ENCODE data around the gene ETV2.
"Not testable (repeated sequence)": the region's sequence is repeated elsewhere in the genome, so short reads cannot be mapped to it uniquely, and the experiment has no call there.

The ETV2 gene

DNA sequence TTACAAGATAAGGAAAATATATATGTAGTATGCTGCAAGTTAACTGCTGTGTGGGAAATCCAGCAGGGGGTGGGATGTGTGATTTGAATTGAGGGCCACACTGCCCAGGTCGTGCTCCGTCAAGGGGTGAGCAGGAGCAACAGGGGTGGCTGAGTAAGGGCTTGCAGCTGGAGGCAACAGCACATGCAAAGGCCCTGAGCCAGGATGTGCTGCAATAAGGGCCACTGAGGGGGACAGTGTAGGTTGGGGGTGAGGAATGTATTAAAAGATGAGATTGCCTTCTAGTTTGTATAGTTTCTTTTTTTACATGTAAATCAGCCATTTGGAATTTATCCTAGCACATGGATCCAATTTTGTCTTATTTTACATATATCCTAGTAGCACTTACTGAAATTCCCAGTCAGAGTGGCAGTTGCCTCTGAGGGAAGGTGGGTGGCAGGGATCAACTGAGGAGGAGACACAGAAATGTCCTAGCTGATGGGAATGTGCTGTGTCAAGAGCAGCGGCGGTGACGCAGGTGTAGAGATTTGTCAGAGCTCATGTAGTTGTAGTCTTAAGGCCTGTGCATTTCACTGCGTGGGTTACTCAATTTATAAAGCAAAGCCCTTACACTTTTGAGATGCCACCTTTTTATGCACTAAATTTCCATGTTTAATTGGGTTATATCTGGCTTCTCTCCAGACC lies 18.1 kb upstream of the ETV2 start:
- no peak for DNase-seq (ENCODE audit: low read depth in 4 of 4, low spot score in 1 of 4)

DNA sequence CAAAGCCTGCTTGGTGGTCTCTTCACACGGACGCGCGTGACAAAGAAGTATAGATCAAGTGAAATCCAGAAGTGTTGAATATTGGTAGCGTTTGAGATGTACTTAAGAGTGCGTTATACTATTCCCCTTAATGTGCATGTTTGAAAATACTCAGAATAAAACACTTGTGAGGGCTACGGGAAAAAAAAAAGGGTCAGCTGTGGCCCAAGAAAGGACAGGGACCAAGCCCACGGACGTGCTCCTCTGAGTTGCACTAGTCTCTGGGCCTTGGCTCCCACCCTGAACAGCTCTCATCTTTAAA lies 13.3 kb upstream of the ETV2 start:
- no peak for DNase-seq (ENCODE audit: low read depth in 4 of 4, low spot score in 1 of 4)

DNA sequence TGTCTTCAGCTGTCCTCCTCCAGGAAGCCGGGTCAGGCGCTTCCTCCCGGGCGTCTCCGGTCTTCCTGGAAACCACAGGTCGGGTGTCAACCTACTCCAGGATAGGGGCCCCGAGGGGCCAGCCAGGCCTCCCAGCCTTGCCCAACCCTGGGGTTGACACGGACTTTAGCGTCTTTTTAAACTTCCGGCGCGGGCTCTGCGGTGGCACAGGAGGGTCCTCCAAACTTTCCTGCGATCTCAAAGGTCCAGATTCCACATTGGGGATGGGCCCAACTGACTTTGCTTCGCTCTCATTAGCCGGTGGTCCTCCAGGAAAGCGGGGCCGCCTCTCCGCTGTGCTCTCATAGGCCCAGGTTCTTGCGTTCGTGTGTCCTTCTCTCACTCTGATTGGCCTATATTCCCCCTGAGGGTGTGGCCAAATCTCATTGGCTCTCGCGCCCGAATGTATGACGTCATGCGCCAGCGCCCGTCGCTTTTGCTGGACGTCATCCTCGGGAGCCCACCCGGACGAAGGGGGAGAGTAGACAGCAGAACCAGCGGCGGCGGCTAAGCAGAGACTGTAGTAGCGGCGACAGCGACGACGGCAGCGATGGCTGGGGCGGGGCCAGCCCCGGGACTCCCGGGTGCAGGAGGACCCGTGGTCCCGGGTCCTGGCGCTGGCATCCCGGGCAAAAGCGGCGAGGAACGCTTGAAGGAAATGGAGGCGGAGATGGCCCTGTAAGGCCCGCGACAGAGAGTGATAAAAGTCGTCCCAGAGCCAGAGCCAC lies 12.8 kb upstream of the ETV2 start, which contains the start of gene RBM42:
Gene RBM42, plus strand, starts transcription at position 472 of the 767 bp plus-strand sequence. Its CDS starts 118 bp downstream, at position 590.
- peak; percentile 85 to 94 (median 92) for DNase-seq (ENCODE audit: low read depth in 4 of 4, low spot score in 1 of 4)

DNA sequence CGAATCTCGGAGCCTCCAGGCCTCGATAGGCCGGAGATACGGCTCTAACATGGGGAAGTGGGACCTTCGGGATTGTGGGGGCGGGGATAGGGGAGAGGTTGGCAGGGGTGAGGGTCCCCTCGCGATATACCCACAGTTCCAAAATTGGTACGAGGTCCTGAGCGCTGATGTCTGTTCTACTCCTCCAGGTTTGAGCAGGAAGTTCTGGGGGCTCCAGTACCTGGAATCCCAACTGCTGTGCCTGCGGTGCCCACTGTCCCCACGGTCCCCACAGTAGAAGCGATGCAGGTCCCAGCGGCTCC lies 12.3 kb upstream of the ETV2 start:
- DNase-seq (ENCODE audit: low read depth in 4 of 4, low spot score in 1 of 4): no peak

DNA sequence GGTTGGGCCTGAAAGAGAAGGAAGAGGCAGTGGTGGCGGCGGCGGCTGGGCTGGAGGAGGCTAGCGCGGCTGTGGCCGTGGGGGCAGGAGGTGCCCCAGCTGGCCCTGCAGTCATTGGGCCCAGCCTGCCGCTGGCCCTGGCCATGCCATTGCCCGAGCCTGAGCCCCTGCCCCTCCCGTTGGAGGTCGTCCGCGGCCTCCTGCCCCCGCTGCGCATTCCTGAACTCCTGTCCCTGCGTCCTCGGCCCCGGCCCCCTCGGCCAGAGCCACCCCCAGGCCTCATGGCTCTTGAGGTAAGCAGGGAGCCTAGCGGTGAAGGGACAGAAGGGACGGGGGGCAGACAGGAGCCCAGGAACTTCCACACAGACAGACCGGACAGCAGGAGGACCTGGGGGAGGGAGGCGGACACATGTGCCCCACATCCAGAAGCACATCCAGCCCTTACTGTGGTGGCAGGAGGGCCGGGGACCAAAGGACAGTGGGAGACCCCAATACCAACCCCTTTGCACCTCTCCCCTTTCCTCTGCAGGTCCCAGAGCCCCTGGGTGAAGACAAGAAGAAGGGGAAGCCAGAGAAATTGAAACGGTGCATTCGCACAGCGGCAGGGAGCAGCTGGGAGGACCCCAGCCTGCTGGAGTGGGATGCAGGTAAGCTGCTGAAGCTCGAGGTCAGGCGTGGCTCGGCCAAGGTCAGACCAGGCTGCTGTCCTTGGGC lies 7.7 kb upstream of the ETV2 start:
- DNase-seq (ENCODE audit: low read depth in 4 of 4, low spot score in 1 of 4): no peak

DNA sequence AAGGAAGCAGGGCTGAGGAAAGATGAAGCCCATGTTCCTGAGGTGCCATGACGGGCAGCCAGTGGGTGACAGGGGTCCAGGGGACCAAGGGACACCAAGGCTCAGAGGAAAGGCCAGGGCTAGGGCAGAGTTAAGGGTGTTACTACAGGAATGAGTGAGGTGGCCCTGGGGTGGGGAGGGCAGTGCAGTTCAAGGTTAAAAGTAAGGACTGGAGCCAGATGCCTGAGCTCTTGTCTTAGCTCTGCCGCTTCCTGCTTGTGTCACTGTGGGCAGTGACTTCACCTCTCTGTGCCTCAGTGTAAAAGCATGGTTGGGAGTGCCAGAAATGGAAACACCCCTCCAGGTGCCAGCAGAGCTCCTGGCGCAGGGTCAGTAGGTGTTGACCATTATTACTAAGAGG lies 4.9 kb upstream of the ETV2 start:
- DNase-seq (ENCODE audit: low read depth in 4 of 4, low spot score in 1 of 4): no peak

DNA sequence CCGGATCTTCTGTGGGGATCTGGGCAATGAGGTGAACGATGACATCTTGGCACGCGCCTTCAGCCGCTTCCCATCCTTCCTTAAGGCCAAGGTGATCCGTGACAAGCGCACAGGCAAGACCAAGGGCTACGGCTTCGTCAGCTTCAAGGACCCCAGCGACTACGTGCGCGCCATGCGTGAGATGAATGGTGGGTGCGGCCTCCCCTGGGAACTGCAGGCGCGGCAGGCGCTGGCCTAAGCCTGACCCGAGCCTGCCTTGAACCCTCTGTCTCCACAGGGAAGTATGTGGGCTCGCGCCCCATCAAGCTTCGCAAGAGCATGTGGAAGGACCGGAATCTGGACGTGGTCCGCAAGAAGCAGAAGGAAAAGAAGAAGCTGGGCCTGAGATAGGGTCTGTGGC lies 4.4 kb upstream of the ETV2 start:
- no peak for DNase-seq (ENCODE audit: low read depth in 4 of 4, low spot score in 1 of 4)

DNA sequence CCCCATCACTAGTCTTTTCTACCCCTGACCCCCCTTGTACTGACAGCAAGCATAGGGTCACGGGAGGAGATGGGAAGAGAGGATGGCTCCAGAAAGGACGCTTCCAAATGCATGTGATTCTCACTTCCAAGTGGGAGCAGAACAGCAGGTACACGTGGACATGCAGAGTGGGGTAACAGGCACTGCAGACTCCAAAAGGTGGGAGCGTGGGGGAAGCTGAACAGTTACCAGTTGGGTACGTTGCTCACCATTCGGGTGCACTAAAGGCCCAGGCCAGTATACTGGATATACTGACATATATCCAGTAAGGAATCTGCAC lies 2.3 kb upstream of the ETV2 start:
- DNase-seq (ENCODE audit: low read depth in 4 of 4, low spot score in 1 of 4): no peak

DNA sequence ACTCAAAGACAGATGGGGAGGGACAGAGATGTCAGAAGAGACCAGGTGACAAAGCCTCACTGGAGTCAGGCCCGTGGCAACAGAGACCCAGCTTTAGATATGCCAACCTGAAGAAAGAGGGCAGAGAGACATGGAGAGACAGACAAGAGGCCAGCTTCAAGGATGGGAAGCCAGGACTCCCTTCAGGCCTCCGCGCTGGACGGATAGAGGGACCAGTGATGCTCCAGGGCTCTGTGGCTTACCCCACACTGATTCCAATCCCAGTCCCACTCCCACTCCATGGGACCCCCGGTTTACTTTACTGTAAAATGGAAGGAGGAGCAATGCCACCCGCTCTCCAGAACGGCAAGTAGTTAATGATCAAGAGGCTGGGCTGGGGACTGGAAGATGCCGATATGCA lies 1.7 kb upstream of the ETV2 start:
- no peak for DNase-seq (ENCODE audit: low read depth in 4 of 4, low spot score in 1 of 4)

DNA sequence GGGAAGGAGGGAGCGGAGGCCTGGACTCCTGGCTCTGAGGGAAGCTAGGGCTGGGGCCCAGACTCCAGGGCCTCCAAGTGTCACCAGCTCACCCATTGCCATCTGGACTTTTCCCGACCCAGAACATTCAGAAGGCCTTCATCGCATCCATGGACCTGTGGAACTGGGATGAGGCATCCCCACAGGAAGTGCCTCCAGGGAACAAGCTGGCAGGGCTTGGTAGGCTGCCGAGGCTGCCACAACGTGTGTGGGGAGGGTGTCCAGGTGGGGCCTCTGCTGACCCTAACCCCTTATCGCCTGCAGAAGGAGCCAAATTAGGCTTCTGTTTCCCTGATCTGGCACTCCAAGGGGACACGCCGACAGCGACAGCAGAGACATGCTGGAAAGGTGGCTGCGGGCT lies 767 bp downstream of the ETV2 start:
- DNase-seq (ENCODE audit: low read depth in 4 of 4, low spot score in 1 of 4): no peak

DNA sequence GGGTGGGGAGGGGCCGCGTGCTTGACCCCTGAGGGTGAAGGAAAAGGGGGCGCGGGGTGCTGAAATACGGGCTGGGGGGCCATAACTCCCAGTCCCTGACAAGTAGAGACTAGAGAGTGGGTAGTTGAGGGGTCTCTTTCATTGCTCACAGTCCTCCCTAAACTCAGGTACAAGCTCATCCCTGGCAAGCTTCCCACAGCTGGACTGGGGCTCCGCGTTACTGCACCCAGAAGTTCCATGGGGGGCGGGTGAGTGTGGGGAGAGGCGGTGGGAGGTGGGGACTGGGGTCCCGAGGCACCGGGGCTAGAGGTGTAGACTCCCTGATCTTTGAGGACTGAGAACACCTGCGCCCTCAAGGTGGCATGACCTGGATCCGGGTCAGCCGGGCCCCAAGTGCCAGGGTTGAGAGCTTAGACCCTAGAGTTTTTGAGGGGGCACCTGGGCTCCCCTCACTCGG lies 1.3 kb downstream of the ETV2 start:
- no peak for DNase-seq (ENCODE audit: low read depth in 4 of 4, low spot score in 1 of 4)

DNA sequence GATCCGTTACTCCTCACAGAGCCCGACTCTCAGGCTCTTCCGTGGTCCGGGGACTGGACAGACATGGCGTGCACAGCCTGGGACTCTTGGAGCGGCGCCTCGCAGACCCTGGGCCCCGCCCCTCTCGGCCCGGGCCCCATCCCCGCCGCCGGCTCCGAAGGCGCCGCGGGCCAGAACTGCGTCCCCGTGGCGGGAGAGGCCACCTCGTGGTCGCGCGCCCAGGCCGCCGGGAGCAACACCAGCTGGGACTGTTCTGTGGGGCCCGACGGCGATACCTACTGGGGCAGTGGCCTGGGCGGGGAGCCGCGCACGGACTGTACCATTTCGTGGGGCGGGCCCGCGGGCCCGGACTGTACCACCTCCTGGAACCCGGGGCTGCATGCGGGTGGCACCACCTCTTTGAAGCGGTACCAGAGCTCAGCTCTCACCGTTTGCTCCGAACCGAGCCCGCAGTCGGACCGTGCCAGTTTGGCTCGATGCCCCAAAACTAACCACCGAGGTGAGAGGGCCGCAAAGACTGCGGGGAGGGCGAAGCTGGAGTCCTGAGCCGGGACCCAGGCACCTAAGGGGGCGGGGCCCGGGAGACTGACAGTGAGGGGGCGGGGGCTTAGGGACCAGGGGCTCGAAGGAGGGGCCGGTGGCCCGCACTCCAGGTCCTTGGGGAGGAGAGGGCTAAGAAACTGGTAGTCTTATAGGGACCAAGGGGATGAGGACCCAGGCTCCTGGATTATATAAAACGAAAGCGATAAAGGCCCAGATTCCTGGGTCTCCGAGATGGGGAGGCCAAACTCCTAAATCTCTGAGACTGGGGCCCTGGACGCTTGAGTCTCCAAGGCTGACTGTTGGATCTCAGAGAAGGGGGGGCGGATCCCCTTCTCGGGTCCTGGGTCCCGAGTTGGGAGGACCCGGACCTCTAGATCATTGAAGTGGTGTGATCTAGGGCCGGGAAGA lies 2.0 kb downstream of the ETV2 start:
- DNase-seq (ENCODE audit: low read depth in 4 of 4, low spot score in 1 of 4): peak; percentile 52 to 78 (median 60)

DNA sequence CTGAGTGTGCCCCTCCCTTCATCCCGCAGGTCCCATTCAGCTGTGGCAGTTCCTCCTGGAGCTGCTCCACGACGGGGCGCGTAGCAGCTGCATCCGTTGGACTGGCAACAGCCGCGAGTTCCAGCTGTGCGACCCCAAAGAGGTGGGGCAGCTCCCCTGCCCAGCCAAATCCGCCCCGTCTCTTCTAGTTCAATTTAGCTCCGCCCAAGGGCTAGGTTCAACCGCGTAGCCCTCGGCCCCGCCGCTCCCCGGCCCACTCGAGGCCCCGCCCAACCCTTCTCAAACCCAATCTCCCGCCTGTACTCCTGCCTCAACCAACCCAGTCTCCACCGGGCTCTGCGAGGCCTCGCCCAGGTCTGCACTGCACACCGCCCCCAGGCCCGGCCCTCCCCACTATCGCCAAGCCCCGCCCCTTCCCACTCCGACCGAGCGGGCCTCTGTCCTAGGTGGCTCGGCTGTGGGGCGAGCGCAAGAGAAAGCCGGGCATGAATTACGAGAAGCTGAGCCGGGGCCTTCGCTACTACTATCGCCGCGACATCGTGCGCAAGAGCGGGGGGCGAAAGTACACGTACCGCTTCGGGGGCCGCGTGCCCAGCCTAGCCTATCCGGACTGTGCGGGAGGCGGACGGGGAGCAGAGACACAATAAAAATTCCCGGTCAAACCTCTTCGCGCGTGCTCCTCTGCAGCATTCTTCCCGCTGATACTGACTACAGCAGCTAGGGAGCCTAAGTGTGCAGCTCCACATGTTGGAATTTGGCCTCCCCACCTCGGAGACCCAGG lies 2.9 kb downstream of the ETV2 start:
- peak; percentile 91 to 97 (median 92) for DNase-seq (ENCODE audit: low read depth in 4 of 4, low spot score in 1 of 4)

DNA sequence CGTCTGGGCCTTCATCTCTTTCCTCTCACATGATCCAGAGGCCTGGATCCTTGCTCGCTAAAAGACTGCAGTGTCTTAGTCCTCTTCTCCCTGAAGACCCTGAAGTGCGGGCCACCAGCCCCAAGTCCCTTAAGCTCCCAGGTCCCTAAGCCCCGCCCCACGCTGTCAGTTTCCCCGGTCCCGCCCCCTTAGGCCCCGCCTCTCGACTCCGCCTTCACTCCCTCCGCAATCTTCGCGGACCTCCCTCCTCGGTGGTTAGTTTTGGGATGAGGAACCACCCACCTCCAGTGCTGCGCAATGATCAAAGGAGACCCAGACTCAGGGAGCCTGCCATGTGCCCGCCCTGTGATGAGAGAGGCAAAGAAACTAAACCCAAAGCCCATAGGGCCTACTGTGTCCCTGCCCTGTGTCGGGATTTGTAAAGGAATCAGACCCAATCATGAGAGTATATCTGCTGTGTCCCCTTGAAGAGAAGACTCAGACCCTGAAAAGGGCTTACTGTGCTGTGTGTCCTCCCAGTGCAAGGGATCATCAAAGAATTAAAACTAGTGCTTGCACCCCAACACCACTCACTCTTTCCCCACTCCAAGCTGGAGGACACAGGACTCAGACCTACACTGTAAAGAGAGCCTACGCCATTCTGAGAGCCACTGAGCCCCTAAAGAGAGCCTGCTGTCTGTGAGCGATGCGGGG lies 3.6 kb downstream of the ETV2 start:
- peak; percentile 51 to 87 (median 74) for DNase-seq (ENCODE audit: low read depth in 4 of 4, low spot score in 1 of 4)

DNA sequence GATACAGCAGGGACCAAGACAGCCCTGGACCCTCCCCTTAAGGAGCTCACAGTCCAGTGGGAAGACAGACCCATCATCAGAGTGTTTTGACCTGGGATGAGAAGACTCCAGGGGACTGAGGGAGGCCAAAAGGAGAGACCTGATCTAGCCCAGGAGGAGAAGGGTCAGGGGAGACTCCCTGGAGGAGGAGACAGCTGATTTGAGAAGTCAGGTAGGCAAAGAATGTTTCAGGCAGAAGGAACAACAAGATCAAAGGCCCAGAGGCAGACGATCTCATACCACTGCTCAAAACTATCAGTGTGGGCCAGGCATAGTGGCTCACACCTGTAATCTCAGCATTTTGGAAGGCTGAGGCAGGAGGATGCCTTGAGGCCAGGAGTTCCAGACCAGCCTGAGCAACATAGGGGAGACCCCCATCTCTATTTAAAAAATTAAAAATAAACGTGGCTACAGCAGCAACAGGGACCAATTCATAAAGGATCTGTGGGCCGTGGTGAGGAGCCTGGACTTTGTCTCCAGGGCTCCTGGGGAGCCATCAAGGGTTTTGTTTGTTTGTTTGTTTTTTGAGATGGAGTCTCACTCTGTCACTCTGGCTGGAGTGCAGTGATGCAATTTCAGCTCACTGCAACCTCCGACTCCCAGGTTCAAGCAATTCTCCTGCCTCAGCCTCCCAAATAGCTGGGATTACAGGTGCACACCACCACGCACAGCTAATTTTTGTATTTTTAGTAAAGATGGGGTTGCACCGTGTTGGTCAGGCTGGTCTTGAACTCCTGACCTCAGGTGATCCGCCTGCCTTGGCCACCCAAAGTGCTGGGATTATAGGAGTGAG lies 4.4 kb downstream of the ETV2 start:
- no peak for DNase-seq (ENCODE audit: low read depth in 4 of 4, low spot score in 1 of 4)

DNA sequence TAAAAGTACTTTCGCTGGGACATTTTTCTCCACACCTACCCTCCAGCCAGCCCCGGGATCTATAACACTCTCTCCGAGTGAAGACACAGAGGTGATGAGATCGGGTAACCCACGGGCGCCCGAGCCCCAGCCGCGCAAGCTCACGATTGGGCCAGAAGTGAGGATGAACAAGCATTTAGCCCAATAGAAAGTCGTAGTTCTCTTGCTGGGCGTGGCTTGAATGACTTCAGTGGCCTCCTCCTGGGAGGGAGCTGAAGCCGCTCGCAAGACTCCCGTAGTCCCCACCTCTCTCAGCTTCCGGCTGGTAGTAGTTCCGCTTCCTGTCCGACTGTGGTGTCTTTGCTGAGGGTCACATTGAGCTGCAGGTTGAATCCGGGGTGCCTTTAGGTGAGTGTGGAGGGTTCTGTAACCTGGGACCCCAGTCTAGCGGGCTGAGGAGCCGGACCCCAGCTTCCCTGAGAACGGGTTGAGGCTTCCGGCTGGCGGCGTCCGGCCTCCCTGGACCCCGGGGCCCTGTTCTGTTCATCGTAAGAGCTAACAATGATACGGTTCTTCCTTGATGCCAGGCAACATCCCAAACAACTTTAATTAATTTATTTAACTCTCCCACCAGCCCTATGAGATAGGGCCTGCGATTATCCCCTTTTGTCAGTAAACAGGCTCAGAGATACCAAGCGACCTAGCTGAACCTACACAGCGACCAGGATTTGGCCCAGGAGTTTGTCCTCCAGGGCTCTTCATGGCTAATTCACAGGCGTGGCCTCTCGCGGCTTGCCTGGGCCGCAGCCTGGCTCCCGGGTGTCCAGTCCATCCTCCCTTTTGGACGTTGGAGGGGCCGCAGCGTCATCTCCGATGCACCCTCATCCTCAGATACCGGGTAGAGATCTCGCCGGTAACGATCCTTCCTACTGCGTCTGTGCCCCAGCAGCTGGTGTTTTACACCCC lies 6.7 kb downstream of the ETV2 start, which contains the start of gene COX6B1:
Gene COX6B1, plus strand, starts transcription at position 307 of the 945 bp plus-strand sequence. CDS start 2,921 bp downstream, outside the sequence.
- peak; percentile 68 to 92 (median 82) for DNase-seq (ENCODE audit: low read depth in 4 of 4, low spot score in 1 of 4)

DNA sequence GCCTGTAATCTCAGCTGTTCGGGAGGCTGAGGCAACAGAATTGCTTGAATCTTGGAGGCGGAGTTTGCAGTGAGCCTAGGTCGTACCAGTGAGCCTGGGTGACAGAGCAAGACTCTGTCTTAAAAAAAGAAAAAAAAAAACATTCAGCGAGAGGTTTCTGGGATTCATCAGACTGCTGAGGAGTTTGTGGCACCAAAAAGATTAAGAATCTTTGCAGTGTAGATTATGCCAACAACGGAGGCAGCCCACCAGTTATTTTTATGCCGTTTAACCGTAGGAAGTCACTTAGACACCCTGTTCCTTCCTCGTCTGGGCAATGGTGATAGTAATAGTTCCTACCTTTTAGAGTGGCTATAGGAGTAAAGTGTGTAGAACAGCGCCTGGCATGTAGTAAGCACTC lies 9.0 kb downstream of the ETV2 start:
- DNase-seq (ENCODE audit: low read depth in 4 of 4, low spot score in 1 of 4): no peak

DNA sequence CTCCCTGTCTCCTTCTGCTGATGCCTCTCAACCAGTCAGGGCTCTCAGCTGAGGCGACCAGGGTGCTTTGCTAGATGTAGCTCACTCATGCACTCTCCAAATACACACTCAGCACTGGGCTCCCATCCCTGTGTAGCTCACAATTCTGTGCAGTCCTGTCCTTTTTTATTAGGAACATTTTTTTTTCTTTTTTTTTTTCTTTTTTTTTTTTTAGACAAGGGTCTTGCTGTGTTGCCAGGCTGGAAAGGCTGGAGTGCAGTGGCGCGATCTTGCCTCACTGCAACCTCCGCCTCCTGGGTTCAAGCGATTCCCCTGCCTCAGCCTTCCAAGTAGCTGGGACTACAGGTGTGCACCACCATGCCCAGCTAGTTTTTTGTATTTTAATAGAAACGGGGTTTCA lies 13.3 kb downstream of the ETV2 start:
- DNase-seq (ENCODE audit: low read depth in 4 of 4, low spot score in 1 of 4): not testable (repeated sequence)
